ENCODE measurements around the gene ZHX3. TPM values are rescaled to one million over a fixed set of nuclear protein-coding genes. Genes with fewer than 3 reads are reported as not detected.

ZHX3 gene
- total and polyA plus RNA-seq, 10 of the 15 experiments (the other 5 are each of a cell fraction or from before 2014, with no cell fraction given) = 1.3 to 14.0 (median 5.0) TPM

DNA sequence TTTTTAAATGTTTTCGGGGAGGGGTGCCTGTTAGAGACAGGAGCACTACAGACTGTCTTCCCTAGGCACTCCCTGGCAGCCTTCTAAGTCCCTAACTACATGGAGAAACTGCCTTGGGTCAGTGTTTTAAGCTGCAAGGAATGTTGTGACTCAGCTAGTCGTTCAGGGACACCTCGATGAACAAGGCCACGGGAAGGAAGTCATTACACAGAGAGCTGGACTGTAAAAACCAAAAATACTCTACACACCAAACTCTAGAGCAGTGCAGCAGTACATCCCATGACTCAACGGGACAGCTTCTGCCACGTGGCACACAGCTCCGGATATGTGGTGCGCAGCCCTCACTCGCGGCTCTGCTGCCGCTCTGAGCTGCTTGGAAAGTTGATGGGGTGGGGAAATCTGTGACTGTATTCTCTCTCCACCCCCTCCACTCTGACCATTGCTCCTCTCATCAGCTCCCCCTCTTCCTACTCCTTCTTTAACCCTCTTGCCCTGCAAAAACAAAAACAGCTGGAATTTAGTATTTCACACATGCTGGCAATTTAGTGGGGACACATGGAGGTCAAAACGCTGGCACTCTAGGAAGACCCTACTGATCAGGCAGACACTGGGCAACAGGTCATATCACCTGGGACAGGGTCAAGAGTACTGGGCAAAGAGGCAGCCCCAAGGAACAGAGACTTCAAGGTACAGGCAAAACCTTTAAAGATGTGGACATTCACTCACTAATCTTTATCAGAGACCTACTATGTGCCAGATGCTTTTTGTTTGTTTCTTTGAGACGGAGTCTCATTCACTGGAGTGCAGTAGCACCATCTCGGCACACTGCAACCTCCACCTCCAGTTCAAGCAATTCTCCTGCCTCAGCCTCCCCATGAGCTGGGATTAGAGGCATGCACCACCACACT is 12.2 kb upstream of the ZHX3 start (continued):
- no peak for TF ChIP-seq CEBPZ (IDR thresholded peaks at IDR 0.05; ENCODE audit: low read depth, low read length)
- TF ChIP-seq, protein P1, sequence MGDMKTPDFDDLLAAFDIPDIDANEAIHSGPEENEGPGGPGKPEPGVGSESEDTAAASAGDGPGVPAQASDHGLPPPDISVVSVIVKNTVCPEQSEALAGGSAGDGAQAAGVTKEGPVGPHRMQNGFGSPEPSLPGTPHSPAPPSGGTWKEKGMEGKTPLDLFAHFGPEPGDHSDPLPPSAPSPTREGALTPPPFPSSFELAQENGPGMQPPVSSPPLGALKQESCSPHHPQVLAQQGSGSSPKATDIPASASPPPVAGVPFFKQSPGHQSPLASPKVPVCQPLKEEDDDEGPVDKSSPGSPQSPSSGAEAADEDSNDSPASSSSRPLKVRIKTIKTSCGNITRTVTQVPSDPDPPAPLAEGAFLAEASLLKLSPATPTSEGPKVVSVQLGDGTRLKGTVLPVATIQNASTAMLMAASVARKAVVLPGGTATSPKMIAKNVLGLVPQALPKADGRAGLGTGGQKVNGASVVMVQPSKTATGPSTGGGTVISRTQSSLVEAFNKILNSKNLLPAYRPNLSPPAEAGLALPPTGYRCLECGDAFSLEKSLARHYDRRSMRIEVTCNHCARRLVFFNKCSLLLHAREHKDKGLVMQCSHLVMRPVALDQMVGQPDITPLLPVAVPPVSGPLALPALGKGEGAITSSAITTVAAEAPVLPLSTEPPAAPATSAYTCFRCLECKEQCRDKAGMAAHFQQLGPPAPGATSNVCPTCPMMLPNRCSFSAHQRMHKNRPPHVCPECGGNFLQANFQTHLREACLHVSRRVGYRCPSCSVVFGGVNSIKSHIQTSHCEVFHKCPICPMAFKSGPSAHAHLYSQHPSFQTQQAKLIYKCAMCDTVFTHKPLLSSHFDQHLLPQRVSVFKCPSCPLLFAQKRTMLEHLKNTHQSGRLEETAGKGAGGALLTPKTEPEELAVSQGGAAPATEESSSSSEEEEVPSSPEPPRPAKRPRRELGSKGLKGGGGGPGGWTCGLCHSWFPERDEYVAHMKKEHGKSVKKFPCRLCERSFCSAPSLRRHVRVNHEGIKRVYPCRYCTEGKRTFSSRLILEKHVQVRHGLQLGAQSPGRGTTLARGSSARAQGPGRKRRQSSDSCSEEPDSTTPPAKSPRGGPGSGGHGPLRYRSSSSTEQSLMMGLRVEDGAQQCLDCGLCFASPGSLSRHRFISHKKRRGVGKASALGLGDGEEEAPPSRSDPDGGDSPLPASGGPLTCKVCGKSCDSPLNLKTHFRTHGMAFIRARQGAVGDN (IDR thresholded peaks at IDR 0.05) = peak; percentile 63
- TF ChIP-seq POLR2A (IDR thresholded peaks at IDR 0.05; ENCODE audit: low read depth, low read length) = peak; percentile 50; the same call in 1 of the 2 replicates
- TF ChIP-seq, protein P2, sequence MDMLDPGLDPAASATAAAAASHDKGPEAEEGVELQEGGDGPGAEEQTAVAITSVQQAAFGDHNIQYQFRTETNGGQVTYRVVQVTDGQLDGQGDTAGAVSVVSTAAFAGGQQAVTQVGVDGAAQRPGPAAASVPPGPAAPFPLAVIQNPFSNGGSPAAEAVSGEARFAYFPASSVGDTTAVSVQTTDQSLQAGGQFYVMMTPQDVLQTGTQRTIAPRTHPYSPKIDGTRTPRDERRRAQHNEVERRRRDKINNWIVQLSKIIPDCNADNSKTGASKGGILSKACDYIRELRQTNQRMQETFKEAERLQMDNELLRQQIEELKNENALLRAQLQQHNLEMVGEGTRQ (IDR thresholded peaks at IDR 0.05; ENCODE audit: borderline replicate concordance, low read depth, low read length) = peak; percentile 8; the same call in 1 of the 2 replicates
- TF ChIP-seq, protein P3, sequence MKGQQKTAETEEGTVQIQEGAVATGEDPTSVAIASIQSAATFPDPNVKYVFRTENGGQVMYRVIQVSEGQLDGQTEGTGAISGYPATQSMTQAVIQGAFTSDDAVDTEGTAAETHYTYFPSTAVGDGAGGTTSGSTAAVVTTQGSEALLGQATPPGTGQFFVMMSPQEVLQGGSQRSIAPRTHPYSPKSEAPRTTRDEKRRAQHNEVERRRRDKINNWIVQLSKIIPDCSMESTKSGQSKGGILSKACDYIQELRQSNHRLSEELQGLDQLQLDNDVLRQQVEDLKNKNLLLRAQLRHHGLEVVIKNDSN (IDR thresholded peaks at IDR 0.05; ENCODE audit: borderline replicate concordance, extremely low read length, insufficient read depth, low read depth, low read length) = peak; percentile 71
- TF ChIP-seq IKZF2 (IDR thresholded peaks at IDR 0.05) = no peak
- TF ChIP-seq PBX3 (IDR thresholded peaks at IDR 0.05; ENCODE audit: insufficient replicate concordance, low read depth, low read length) = no peak
